ENCODE results near the gene CMTM5.

DNA sequence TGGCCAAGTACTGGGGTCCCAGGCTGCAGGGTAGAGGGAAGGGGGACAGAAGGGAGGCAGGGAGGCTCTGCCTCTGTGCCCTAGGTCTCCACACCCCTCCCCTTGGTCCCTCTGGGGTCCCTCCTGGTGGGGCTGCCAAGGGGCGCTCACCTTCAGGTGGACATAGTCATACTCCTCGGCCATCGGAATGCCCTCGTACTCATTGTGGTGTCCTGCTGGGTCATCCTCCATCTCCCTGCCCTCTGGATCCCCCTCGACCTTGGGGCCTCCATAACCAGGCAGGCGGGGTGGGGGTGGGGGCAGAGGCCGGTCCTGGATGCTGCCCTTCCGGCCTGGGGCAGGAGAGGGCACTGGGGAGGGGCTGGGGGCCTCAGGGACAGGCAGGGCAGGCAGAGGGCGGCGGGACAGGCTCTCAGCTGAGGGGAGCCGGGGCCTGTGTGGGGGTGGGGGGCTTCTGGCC lies 17.6 kb upstream of the CMTM5 start:
- TF ChIP-seq POLR2A (IDR thresholded peaks at IDR 0.05) (no peak), POLR2AphosphoS5 (IDR thresholded peaks at IDR 0.05; ENCODE audit: insufficient read depth in 1 of 2, low read depth in 1 of 2) (no peak)
- TF ChIP-seq, protein P1, sequence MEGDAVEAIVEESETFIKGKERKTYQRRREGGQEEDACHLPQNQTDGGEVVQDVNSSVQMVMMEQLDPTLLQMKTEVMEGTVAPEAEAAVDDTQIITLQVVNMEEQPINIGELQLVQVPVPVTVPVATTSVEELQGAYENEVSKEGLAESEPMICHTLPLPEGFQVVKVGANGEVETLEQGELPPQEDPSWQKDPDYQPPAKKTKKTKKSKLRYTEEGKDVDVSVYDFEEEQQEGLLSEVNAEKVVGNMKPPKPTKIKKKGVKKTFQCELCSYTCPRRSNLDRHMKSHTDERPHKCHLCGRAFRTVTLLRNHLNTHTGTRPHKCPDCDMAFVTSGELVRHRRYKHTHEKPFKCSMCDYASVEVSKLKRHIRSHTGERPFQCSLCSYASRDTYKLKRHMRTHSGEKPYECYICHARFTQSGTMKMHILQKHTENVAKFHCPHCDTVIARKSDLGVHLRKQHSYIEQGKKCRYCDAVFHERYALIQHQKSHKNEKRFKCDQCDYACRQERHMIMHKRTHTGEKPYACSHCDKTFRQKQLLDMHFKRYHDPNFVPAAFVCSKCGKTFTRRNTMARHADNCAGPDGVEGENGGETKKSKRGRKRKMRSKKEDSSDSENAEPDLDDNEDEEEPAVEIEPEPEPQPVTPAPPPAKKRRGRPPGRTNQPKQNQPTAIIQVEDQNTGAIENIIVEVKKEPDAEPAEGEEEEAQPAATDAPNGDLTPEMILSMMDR (IDR thresholded peaks at IDR 0.05), result no peak
